ENCODE measurements around the gene PASK.

The PASK gene

GRCh38 chr2:241066893-241067341 lies 82.4 kb downstream of the PASK start:
- no peak for DNase-seq (ENCODE audit: low read depth)
- TF ChIP-seq CTCF (IDR thresholded peaks at IDR 0.05; ENCODE audit: control insufficient read depth, extremely low read depth, insufficient read depth): no peak
- no peak overlapping the region for H3K4me3 ChIP-seq (ENCODE audit: low read depth, low read length)

GRCh38 chr2:241066171-241066892 lies 82.9 kb downstream of the PASK start:
- DNase-seq (ENCODE audit: low read depth): no peak
- TF ChIP-seq CTCF (IDR thresholded peaks at IDR 0.05; ENCODE audit: control insufficient read depth, extremely low read depth, insufficient read depth): no peak
- no peak overlapping the region for H3K4me3 ChIP-seq (ENCODE audit: low read depth, low read length)

GRCh38 chr2:241065355-241065803 lies 83.9 kb downstream of the PASK start:
- no peak overlapping the region for H3K4me3 ChIP-seq (ENCODE audit: low read depth, low read length)
- TF ChIP-seq CTCF (IDR thresholded peaks at IDR 0.05; ENCODE audit: control insufficient read depth, extremely low read depth, insufficient read depth): no peak
- DNase-seq (ENCODE audit: low read depth): no peak

- no peak overlapping the region for H3K4me3 ChIP-seq (ENCODE audit: low read depth, low read length)
- no peak for DNase-seq (ENCODE audit: low read depth)
- TF ChIP-seq CTCF (IDR thresholded peaks at IDR 0.05; ENCODE audit: control insufficient read depth, extremely low read depth, insufficient read depth): no peak
Observed at GRCh38 chr2:241064802-241065354, 84.4 kb downstream of the PASK start.

DNA sequence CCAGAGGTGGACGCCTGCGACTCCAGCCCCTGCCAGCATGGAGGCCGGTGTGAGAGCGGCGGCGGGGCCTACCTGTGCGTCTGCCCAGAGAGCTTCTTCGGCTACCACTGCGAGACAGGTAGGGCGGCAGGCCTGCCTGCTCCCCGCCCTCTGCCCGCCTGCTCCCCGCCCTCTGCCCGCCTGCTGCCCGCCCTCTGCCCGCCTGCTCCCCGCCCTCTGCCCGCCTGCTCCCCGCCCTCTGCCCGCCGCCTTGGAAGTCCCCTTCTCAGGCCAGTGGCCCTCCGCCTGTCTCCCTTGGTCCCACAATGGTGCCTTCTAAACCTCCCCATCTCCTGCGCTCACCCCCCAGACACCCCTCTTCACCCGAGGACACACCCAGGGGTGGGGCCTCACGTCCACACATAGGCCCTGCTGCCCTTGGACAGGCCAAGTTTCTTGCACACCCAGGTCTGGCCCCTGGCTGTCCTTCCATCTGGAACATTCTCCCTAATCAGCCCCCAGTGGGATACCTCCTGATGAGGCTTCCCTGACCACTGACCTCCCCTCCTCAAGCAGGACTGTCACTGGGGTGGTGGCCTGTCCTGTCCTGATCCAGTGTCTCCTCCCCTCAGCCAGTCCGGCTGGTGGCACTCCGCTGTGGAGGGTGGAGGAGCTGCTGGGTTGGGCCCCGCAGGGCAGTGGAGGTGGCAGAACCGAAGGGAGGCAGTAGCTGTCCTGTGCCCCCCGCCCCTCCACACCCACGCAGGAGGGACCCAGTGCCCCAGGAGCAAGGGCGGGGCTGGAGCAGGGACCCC lies 85.1 kb downstream of the PASK start:
- no peak for DNase-seq (ENCODE audit: low read depth)
- peak overlapping the region; percentile 55 for H3K4me3 ChIP-seq (ENCODE audit: low read depth, low read length)
- no peak for TF ChIP-seq CTCF (IDR thresholded peaks at IDR 0.05; ENCODE audit: control insufficient read depth, extremely low read depth, insufficient read depth)

DNA sequence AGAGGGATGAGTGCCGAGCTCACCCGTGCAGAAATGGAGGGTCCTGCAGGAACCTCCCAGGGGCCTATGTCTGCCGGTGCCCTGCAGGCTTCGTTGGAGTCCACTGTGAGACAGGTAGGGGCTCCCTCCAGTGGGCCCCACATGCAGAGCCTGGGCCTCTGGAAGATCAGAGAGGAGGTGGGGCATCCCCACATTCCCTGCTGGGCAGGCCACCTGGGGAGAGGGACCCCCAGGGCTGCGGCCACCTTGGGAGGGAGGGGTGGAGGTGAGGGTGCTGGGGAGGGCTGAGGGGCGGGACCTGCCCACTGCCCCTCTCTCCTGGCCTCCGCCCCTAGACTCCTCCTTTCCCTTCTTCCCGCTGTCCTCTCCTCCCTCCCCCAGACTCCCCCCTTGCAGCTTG lies 85.7 kb downstream of the PASK start:
- no peak for DNase-seq (ENCODE audit: low read depth)
- TF ChIP-seq CTCF (IDR thresholded peaks at IDR 0.05; ENCODE audit: control insufficient read depth, extremely low read depth, insufficient read depth): peak; percentile 27; the same call in 1 of the 2 replicates
- H3K4me3 ChIP-seq (ENCODE audit: low read depth, low read length): peak overlapping the region; percentile 55
